ENCODE measurements around the gene BBS7. TPM values are rescaled to one million over a fixed set of nuclear protein-coding genes. Genes with fewer than 3 reads are reported as not detected.

BBS7 gene
- total and polyA plus RNA-seq, 2 donors (not counting 3 experiments of a cell fraction or from before 2014, with no cell fraction given): 20.0 to 21.7 TPM

- dilution Hi-C loops (cut with MboI; ENCODE audit: extremely low pct_ligation_motif_present, low sequenced_read_pairs): no loop called here
- Histone ChIP-seq H4K20me1 (replicated peaks; ENCODE audit: control insufficient read depth, extremely low read depth, insufficient read depth, low read length) (no peaks in the 10 kb centered on the region), H3K27me3 (ENCODE audit: control insufficient read depth in 2 of 2, insufficient read depth in 2 of 2, low read length in 2 of 2) (peaks cover 7 to 46% of the 10 kb centered on the region in 2 experiments), H3K9me3 (replicated peaks; ENCODE audit: control insufficient read depth, insufficient read depth, low read length) (no peaks in the 10 kb centered on the region), H3K36me3 (ENCODE audit: control insufficient read depth in 2 of 2, extremely low read depth in 1 of 2, insufficient read depth in 2 of 2, low read length in 2 of 2) (no peaks in the 10 kb centered on the region), H3K4me3 (replicated peaks in 1 of 3; ENCODE audit: insufficient read depth in 1 of 3, low read depth in 1 of 3, low read length in 3 of 3) (no peak overlapping the region), H3K4me1 (ENCODE audit: control insufficient read depth, extremely low read depth, insufficient read depth, low read length) (no peaks in the 10 kb centered on the region), H3K79me2 (ENCODE audit: control insufficient read depth, insufficient read depth, low read length) (no peaks in the 10 kb centered on the region), H2AFZ (ENCODE audit: low read depth, low read length) (no peak overlapping the region), H3K9ac (replicated peaks; ENCODE audit: extremely low read depth, insufficient read depth, low read length) (no peak overlapping the region), H3K4me2 (ENCODE audit: insufficient read depth, low read length) (no peak overlapping the region), H3K9me1 (replicated peaks; ENCODE audit: control insufficient read depth, extremely low read depth, insufficient read depth, low read length) (no peaks in the 10 kb centered on the region), H3K27ac (ENCODE audit: insufficient read depth, low read depth, low read length) (no peak overlapping the region)
- ChIA-PET CTCF (no interaction called here), POLR2A (no interaction called here)
- FAIRE-seq: no peak
- no peak for DNase-seq (ENCODE audit: low read depth, low spot score)
- TF ChIP-seq POLR2AphosphoS5 (IDR thresholded peaks at IDR 0.05; ENCODE audit: insufficient read depth, low read depth, low read length) (no peak), MYC (IDR thresholded peaks at IDR 0.05; ENCODE audit: low read depth, low read length) (no peak), GATA2 (IDR thresholded peaks at IDR 0.05; ENCODE audit: insufficient read depth, insufficient read length, low read depth, low read length) (no peak), CTCF (IDR thresholded peaks at IDR 0.05; ENCODE audit: extremely low read depth in 1 of 2, insufficient read depth in 1 of 2, low read depth in 1 of 2, low read length in 2 of 2) (no peak), FOS (IDR thresholded peaks at IDR 0.05; ENCODE audit: borderline replicate concordance, insufficient read depth, low read length) (no peak), MAX (IDR thresholded peaks at IDR 0.05; ENCODE audit: insufficient read depth, insufficient read length) (no peak), EZH2 (IDR thresholded peaks at IDR 0.05; ENCODE audit: borderline replicate concordance, low read depth, low read length, severe bottlenecking) (no peak), POLR2A (IDR thresholded peaks at IDR 0.05; ENCODE audit: low read depth, low read length) (no peak), JUN (IDR thresholded peaks at IDR 0.05; ENCODE audit: borderline replicate concordance, insufficient read depth, insufficient read length, low read depth) (no peak)
- no TSS peak for BruUV-seq (replicated peaks)
- intact Hi-C loops (cut with micrococcal nuclease): no loop called here
Measured at GRCh38 chr4:121879135-121879534, 8.9 kb upstream of the BBS7 start.
